Hepatocyte (in vitro differentiated cells): Measurements from ENCODE around the gene BICDL1.

Experiments
- EZH2 ChIP-seq: fragments of 200-600 bp; sonication (generic); IDR thresholded peaks from 2 replicates; pipeline ENCODE4 v1.6.1; 2016; ENCODE audit warnings: antibody characterized with exemption, mild to moderate bottlenecking, borderline replicate concordance
- EZH2phosphoT487 ChIP-seq: fragments of 200-600 bp; sonication (generic); IDR thresholded peaks from one replicate; pipeline ENCODE4 v1.6.1; 2018; ENCODE audit warnings: antibody characterized with exemption, mild to moderate bottlenecking, low read depth, moderate library complexity; ENCODE audit not compliant: unreplicated experiment, severe bottlenecking
- TF ChIP-seq, protein P1 (sequence below): fragments of 200-600 bp; sonication (generic); IDR thresholded peaks from 2 replicates; pipeline ENCODE4 v1.5.1; 2016; ENCODE audit warnings: antibody characterized with exemption, mild to moderate bottlenecking; ENCODE audit not compliant: poor library complexity

DNA sequence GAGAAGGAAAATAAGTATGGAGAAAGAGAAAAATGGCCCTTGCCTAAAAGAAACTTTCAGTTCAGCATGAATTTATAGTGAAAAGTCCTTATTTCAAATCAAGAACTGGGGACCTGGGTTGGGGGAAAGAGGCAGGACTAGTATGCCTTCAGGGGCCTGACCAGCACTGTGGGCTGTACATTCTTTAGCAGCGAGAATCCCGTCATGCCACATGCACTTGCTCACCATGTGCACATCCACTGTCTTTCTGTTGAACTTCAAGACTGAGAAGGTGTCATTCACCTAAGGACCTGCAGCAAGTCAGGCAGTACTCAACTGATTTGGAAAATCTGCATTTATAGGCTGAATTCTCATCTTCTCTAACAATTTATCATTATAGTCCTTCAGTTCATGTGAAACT is 77.3 kb downstream of the BICDL1 start:
- TF ChIP-seq, protein P1, sequence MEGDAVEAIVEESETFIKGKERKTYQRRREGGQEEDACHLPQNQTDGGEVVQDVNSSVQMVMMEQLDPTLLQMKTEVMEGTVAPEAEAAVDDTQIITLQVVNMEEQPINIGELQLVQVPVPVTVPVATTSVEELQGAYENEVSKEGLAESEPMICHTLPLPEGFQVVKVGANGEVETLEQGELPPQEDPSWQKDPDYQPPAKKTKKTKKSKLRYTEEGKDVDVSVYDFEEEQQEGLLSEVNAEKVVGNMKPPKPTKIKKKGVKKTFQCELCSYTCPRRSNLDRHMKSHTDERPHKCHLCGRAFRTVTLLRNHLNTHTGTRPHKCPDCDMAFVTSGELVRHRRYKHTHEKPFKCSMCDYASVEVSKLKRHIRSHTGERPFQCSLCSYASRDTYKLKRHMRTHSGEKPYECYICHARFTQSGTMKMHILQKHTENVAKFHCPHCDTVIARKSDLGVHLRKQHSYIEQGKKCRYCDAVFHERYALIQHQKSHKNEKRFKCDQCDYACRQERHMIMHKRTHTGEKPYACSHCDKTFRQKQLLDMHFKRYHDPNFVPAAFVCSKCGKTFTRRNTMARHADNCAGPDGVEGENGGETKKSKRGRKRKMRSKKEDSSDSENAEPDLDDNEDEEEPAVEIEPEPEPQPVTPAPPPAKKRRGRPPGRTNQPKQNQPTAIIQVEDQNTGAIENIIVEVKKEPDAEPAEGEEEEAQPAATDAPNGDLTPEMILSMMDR, result no peak
- TF ChIP-seq EZH2 (no peak), EZH2phosphoT487 (no peak)
